Mesendoderm (in vitro differentiated cells): ENCODE results near the gene DHX38.

Source experiments
- DNase-seq: peaks from one replicate; pipeline ENCODE4 v3.0.0; 2013
- H2AK5ac ChIP-seq: 2 replicates; pipeline ENCODE4 v1.6.1; 2013; ENCODE audit warnings: low read length, inconsistent platforms
- H2BK120ac ChIP-seq: 2 replicates; pipeline ENCODE4 v1.6.1; 2013; ENCODE audit warnings: low read depth, mild to moderate bottlenecking, low read length, moderate library complexity, mixed read lengths
- H2BK15ac ChIP-seq: replicated peaks from 2 replicates; pipeline ENCODE4 v1.6.1; 2013; ENCODE audit warnings: low read depth, mild to moderate bottlenecking, moderate library complexity
- H2BK5ac ChIP-seq: 2 replicates; pipeline ENCODE4 v1.6.1; 2013; ENCODE audit warnings: low read length, inconsistent platforms
- H3K18ac ChIP-seq: 2 replicates; pipeline ENCODE4 v1.6.1; 2013; ENCODE audit warnings: mild to moderate bottlenecking, low read length, mixed read lengths
- H3K23ac ChIP-seq: one replicate; pipeline ENCODE4 v1.6.1; 2013; ENCODE audit warnings: low read length
- H3K27ac ChIP-seq: 2 replicates; pipeline ENCODE4 v1.5.1; 2013; ENCODE audit warnings: low read depth, mild to moderate bottlenecking, inconsistent platforms, low read length, moderate library complexity
- H3K27me3 ChIP-seq: 2 replicates; pipeline ENCODE4 v1.6.1; 2013; ENCODE audit warnings: low read length, control low read depth, mild to moderate bottlenecking, inconsistent platforms; ENCODE audit not compliant: insufficient read depth, poor library complexity
- H3K36me3 ChIP-seq: 2 replicates; pipeline ENCODE4 v1.6.1; 2013; ENCODE audit warnings: low read length, inconsistent platforms; ENCODE audit not compliant: control insufficient read depth, insufficient read depth
- H3K4ac ChIP-seq: one replicate; pipeline ENCODE4 v1.6.1; 2013; ENCODE audit warnings: low read depth, mild to moderate bottlenecking, low read length, moderate library complexity
- H3K4me1 ChIP-seq: 2 replicates; pipeline ENCODE4 v1.6.1; 2013; ENCODE audit warnings: low read depth, low read length, inconsistent platforms; ENCODE audit not compliant: control insufficient read depth
- H3K4me2 ChIP-seq: 2 replicates; pipeline ENCODE4 v1.6.1; 2013; ENCODE audit warnings: low read length
- H3K4me3 ChIP-seq: 2 replicates; pipeline ENCODE4 v1.5.1; 2013; ENCODE audit warnings: mild to moderate bottlenecking, low read length
- H3K56ac ChIP-seq: one replicate; pipeline ENCODE4 v1.6.1; 2013; ENCODE audit warnings: low read length
- H3K79me1 ChIP-seq: 2 replicates; pipeline ENCODE4 v1.6.1; 2013; ENCODE audit warnings: low read length, inconsistent platforms
- H3K79me2 ChIP-seq: 2 replicates; pipeline ENCODE4 v1.6.1; 2013; ENCODE audit warnings: mild to moderate bottlenecking, low read length; ENCODE audit not compliant: control insufficient read depth, insufficient read depth
- H3K9ac ChIP-seq: 2 replicates; pipeline ENCODE4 v1.6.1; 2013; ENCODE audit warnings: low read length, inconsistent platforms
- H4K5ac ChIP-seq: one replicate; pipeline ENCODE4 v1.6.1; 2013; ENCODE audit warnings: low read length
- H4K8ac ChIP-seq: one replicate; pipeline ENCODE4 v1.6.1; 2013; ENCODE audit warnings: low read depth, mild to moderate bottlenecking, control low read depth, low read length, moderate library complexity
- WGBS: extraction: QIAGEN DNeasy Blood & Tissue Kit; methylation state at CpG from one replicate; pipeline ENCODE4 v1.1.7; 2013; ENCODE audit warnings: low lambda C conversion rate, missing lambda C conversion rate; ENCODE audit not compliant: insufficient coverage; ENCODE audit errors: extremely low coverage; 5-methylcytosine and 5-hydroxymethylcytosine counted together

Gene DHX38

DNA sequence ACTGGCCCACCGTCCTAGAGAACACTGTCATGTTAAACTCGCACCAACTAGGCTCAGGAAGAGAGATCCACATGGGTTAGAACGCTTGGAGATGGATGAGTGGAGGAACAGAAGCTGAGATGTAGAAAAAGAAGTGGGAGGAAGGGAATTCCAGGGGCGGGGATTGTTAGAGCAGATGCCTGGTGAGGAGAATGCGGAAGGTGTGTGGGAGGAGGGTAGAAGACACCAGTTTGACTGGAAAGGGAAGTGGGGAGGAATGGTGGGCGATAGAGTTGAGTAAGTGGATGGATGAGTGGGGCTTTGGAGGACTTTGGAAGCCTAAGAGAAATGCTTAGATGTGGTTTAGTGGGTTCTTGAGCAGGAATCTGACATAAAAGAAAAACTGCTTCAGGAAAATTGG is 37.4 kb downstream of the DHX38 start:
- H3K23ac ChIP-seq, result no peak overlapping the region
- no peak overlapping the region for H3K56ac ChIP-seq
- peak overlapping the region; percentile 24 for H3K27ac ChIP-seq
- H3K9ac ChIP-seq, result no peak overlapping the region
- H2BK5ac ChIP-seq, result no peak overlapping the region
- no peak overlapping the region for H3K4me2 ChIP-seq
- H2BK120ac ChIP-seq, result no peak overlapping the region
- H2AK5ac ChIP-seq, result no peak overlapping the region
- H3K79me2 ChIP-seq, result no peaks in the 10 kb centered on the region
- H3K18ac ChIP-seq, result peak overlapping the region; percentile 4
- H4K8ac ChIP-seq, result no peak overlapping the region
- H3K4me3 ChIP-seq, result no peak overlapping the region
- DNase-seq, result peak; percentile 51
- H3K36me3 ChIP-seq, result no peaks in the 10 kb centered on the region
- 100% methylated on average over 1 of the region's 6 CpGs for WGBS
- H3K4me1 ChIP-seq, result peaks cover 3% of the 10 kb centered on the region
- no peaks in the 10 kb centered on the region for H3K27me3 ChIP-seq
- peak overlapping the region; percentile 57 for H2BK15ac ChIP-seq
- no peak overlapping the region for H4K5ac ChIP-seq
- H3K4ac ChIP-seq, result no peak overlapping the region
- no peaks in the 10 kb centered on the region for H3K79me1 ChIP-seq

DNA sequence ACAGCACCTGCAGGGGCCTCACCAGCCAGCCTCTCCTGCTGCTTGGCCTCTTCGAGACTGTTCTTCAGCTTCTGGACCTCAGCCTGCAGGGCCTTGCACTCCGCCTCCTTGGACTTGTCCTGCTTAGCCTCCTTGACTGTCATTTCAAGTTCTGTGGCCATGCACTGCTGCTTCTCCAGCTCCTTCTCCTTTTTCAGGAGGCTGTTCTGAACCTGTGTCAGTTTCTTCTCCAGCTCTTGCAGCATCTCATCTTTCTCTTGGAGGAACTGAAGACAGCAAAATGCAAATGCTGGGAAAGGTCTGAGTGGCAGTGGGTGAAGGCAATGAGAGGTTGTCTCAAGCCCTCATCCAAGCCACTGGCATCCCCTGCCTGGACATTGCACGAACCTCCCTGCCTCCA is 39.1 kb downstream of the DHX38 start:
- Histone ChIP-seq H3K18ac (no peak overlapping the region), H3K4me2 (no peak overlapping the region), H3K27me3 (no peaks in the 10 kb centered on the region), H3K4me3 (no peak overlapping the region), H4K5ac (no peak overlapping the region), H3K9ac (no peak overlapping the region), H4K8ac (no peak overlapping the region), H3K79me1 (no peaks in the 10 kb centered on the region), H3K23ac (no peak overlapping the region), H3K79me2 (no peaks in the 10 kb centered on the region), H2AK5ac (no peak overlapping the region), H3K27ac (no peak overlapping the region), H2BK120ac (no peak overlapping the region), H3K4ac (no peak overlapping the region), H2BK15ac (no peak overlapping the region), H3K36me3 (no peaks in the 10 kb centered on the region), H2BK5ac (no peak overlapping the region), H3K56ac (no peak overlapping the region), H3K4me1 (peaks cover 3% of the 10 kb centered on the region)
- no peak for DNase-seq
- WGBS, result no CpG with 5 or more reads among the region's 3 CpGs

DNA sequence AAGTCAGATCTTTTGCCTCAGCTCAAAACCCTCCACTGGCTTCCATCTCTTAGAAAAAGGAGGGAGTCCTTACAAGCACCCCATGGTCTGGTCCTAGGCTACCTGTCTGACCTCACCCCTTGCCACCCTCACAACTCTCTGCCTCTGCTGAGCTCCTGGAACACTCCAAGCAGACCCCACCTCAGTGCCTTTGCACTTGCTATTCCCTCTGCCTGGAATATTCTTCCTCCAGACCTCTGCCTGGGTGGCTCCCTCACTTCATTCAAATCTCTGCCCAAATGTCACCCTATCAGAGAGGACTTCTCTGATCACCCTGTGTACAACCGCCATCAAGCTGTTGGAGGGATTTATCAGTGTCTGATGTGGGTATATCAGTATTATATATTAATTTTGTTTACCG is 40.9 kb downstream of the DHX38 start:
- Histone ChIP-seq H2AK5ac (no peak overlapping the region), H3K4me3 (no peak overlapping the region), H3K4ac (no peak overlapping the region), H3K36me3 (no peaks in the 10 kb centered on the region), H2BK5ac (no peak overlapping the region), H3K27me3 (no peaks in the 10 kb centered on the region), H4K8ac (no peak overlapping the region), H3K79me2 (no peaks in the 10 kb centered on the region), H3K27ac (no peak overlapping the region), H3K18ac (no peak overlapping the region), H3K9ac (no peak overlapping the region), H4K5ac (no peak overlapping the region), H3K79me1 (no peaks in the 10 kb centered on the region), H2BK120ac (no peak overlapping the region), H3K56ac (no peak overlapping the region), H3K4me2 (no peak overlapping the region), H2BK15ac (no peak overlapping the region), H3K4me1 (peaks cover 3% of the 10 kb centered on the region), H3K23ac (no peak overlapping the region)
- no CpG with 5 or more reads among the region's 2 CpGs for WGBS
- no peak for DNase-seq

DNA sequence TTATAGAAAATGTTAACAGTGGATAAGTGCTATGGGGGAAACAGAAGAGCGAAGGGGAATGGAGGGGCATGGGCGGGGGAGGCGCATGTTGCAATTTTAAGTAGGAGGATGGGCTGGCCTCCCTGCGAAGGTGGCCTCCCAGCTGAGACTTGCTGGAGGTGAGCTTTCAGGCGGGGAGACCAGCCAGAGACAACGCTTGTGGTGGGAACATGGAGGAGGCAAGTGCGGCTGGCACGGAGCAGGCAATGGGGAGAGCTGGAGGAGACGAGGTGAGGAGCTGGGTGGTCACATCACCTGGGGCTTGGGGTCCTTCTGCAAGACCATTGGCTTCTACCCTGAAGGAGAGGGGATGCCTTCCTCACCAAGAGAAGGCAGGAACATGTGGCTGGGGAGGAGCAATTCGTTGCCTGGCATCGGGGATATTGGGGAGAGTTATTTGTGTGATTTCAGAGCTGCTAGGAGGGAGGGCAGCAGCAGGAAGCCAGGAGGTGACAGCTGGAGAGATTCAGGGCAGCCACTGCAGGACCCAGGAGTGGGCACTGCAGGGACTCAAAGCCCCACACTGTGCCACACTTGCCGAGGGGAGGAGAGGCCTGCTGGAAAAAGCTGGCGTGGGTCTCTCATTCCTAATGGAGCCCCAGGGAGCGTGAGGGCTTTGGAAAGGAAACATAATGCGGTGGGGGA is 43.9 kb downstream of the DHX38 start:
- Histone ChIP-seq H2AK5ac (no peak overlapping the region), H2BK120ac (no peak overlapping the region), H3K4me2 (no peak overlapping the region), H2BK5ac (no peak overlapping the region), H4K5ac (no peak overlapping the region), H2BK15ac (no peak overlapping the region), H3K56ac (no peak overlapping the region), H3K9ac (no peak overlapping the region), H3K27me3 (no peaks in the 10 kb centered on the region), H3K4me1 (no peaks in the 10 kb centered on the region), H4K8ac (no peak overlapping the region), H3K27ac (no peak overlapping the region), H3K18ac (no peak overlapping the region), H3K36me3 (no peaks in the 10 kb centered on the region), H3K4ac (no peak overlapping the region), H3K79me2 (no peaks in the 10 kb centered on the region), H3K23ac (no peak overlapping the region), H3K4me3 (no peak overlapping the region), H3K79me1 (no peaks in the 10 kb centered on the region)
- no CpG with 5 or more reads among the region's 15 CpGs for WGBS
- DNase-seq, result no peak

DNA sequence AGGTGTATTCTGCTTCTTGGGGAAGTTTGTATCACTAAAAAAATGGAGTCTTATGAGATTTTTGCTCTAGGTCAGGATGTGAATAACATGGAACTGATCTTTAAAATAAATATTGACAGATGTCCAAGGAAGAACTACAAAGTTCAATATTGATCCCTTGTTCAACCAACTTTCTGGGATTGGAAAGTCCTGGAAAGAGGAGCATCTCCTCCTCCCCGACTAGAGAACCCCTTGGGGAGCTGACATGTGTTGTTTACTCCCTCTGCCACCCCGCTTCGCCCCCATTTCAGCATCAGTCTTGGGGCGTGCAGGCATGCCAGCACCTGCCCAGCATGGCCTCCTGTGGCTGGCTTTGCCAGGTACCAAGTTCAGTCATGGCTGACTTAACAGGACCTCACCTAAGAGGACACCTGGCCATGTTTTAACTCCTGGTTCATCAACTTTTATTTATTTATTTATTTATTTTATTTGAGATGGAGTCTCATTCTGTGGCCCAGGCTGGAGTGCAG is 44.5 kb downstream of the DHX38 start:
- Histone ChIP-seq H3K4me3 (no peak overlapping the region), H3K79me2 (no peaks in the 10 kb centered on the region), H2BK120ac (no peak overlapping the region), H3K36me3 (no peaks in the 10 kb centered on the region), H3K4me1 (no peaks in the 10 kb centered on the region), H3K27ac (no peak overlapping the region), H4K8ac (no peak overlapping the region), H3K4me2 (no peak overlapping the region), H3K79me1 (no peaks in the 10 kb centered on the region), H3K23ac (no peak overlapping the region), H2BK5ac (no peak overlapping the region), H3K18ac (no peak overlapping the region), H2BK15ac (no peak overlapping the region), H3K4ac (no peak overlapping the region), H3K56ac (no peak overlapping the region), H4K5ac (no peak overlapping the region), H3K9ac (no peak overlapping the region), H2AK5ac (no peak overlapping the region), H3K27me3 (no peaks in the 10 kb centered on the region)
- no CpG with 5 or more reads among the region's 4 CpGs for WGBS
- DNase-seq, result no peak

DNA sequence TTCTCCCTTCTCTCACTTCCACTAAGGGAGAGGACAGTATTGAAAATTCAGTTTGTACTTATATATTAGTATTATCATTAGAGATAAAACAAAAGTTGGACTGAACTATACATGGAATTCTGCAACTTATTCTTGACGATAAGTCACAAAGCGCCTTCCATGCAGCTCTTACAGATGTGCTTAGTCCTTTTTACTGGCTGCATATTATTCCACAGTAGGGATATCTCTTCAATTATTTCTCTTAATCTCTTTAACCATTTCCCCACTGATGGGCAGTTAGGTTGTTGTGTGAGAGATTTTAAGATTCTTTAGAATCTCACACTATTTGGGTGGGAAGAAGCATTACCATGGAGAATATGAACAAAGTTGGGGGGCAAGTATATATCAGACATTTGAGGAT is 46.3 kb downstream of the DHX38 start:
- H3K36me3 ChIP-seq, result no peaks in the 10 kb centered on the region
- H3K56ac ChIP-seq, result no peak overlapping the region
- H4K8ac ChIP-seq, result no peak overlapping the region
- no peak overlapping the region for H2BK120ac ChIP-seq
- no peak overlapping the region for H2AK5ac ChIP-seq
- H2BK5ac ChIP-seq, result no peak overlapping the region
- no peak for DNase-seq
- no CpG with 5 or more reads among the region's 2 CpGs for WGBS
- H3K4me3 ChIP-seq, result no peak overlapping the region
- H3K4me2 ChIP-seq, result no peak overlapping the region
- H3K27ac ChIP-seq, result no peak overlapping the region
- H3K23ac ChIP-seq, result no peak overlapping the region
- no peak overlapping the region for H3K9ac ChIP-seq
- no peak overlapping the region for H4K5ac ChIP-seq
- no peak overlapping the region for H3K4ac ChIP-seq
- H3K27me3 ChIP-seq, result no peaks in the 10 kb centered on the region
- no peak overlapping the region for H3K18ac ChIP-seq
- no peak overlapping the region for H2BK15ac ChIP-seq
- H3K4me1 ChIP-seq, result no peaks in the 10 kb centered on the region
- H3K79me1 ChIP-seq, result no peaks in the 10 kb centered on the region
- no peaks in the 10 kb centered on the region for H3K79me2 ChIP-seq
